GM12878 (cell line): ENCODE measurements around the gene MGMT. TPM values are rescaled to one million over a fixed set of nuclear protein-coding genes. Genes with fewer than 3 reads are reported as not detected.
A peak's percentile ranks its signal among the peaks of the same experiment; 100 is the strongest.

Experiments used
- ATF3 ChIP-seq: IDR thresholded peaks from 2 replicates; pipeline ENCODE4 v1.6.1; 2011; ENCODE audit warnings: low read depth, mild to moderate bottlenecking, low read length, moderate library complexity, borderline replicate concordance; ENCODE audit errors: extremely low read depth
- CBFB ChIP-seq: IDR thresholded peaks from 2 replicates; pipeline ENCODE4 v1.6.1; 2016; ENCODE audit warnings: antibody characterized with exemption, low read depth
- CREB1 ChIP-seq: IDR thresholded peaks from 2 replicates; pipeline ENCODE4 v1.6.1; 2012; ENCODE audit warnings: low read depth, mild to moderate bottlenecking, inconsistent platforms
- CREM ChIP-seq: IDR thresholded peaks from 2 replicates; pipeline ENCODE4 v1.6.1; 2014; ENCODE audit warnings: antibody characterized with exemption, low read depth
- E2F8 ChIP-seq: fragments of 450-650 bp; IDR thresholded peaks from 2 replicates; pipeline ENCODE4 v1.6.1; 2018; ENCODE audit warnings: mild to moderate bottlenecking, low read depth, moderate library complexity; ENCODE audit not compliant: partially characterized antibody
- E4F1 ChIP-seq: fragments of 450-650 bp; IDR thresholded peaks from 2 replicates; pipeline ENCODE4 v1.6.1; 2018; ENCODE audit warnings: borderline replicate concordance, mild to moderate bottlenecking; ENCODE audit not compliant: partially characterized antibody
- EP300 ChIP-seq, 2 experiments: fragments of 150-350 bp in 1 of 2; IDR thresholded peaks; 2 replicates each; pipeline ENCODE4 v1.6.1; 2011 to 2012; ENCODE audit warnings: low read depth in 2 of 2, low read length in 2 of 2, borderline replicate concordance in 1 of 2, improper control_type of control experiment in 1 of 2, inconsistent platforms in 1 of 2; ENCODE audit not compliant: control insufficient read depth in 1 of 2
- IKZF1 ChIP-seq: fragments of 450-650 bp; conservative IDR thresholded peaks from 2 replicates; pipeline ENCODE4 v1.6.1; 2017; ENCODE audit warnings: antibody characterized with exemption, mild to moderate bottlenecking
- IRF4 ChIP-seq: IDR thresholded peaks from 2 replicates; pipeline ENCODE4 v1.6.1; 2011; ENCODE audit warnings: low read depth, low read length
- MTA2 ChIP-seq: fragments of 450-650 bp; IDR thresholded peaks from 2 replicates; pipeline ENCODE4 v1.6.1; 2016; ENCODE audit warnings: low read depth, mild to moderate bottlenecking, moderate library complexity
- MTA3 ChIP-seq: IDR thresholded peaks from 2 replicates; pipeline ENCODE4 v1.6.1; 2012; ENCODE audit warnings: low read length, inconsistent platforms, borderline replicate concordance
- MXI1 ChIP-seq: fragments of 150-350 bp; IDR thresholded peaks from 2 replicates; pipeline ENCODE4 v1.6.1; 2011; ENCODE audit warnings: low read depth, mild to moderate bottlenecking, inconsistent platforms, low read length, improper control_type of control experiment
- NBN ChIP-seq: fragments of 450-650 bp; IDR thresholded peaks from 2 replicates; pipeline ENCODE4 v1.6.1; 2016
- NFYB ChIP-seq: IDR thresholded peaks from 2 replicates; pipeline ENCODE4 v1.6.1; 2011; ENCODE audit warnings: low read depth, mild to moderate bottlenecking, low read length, improper control_type of control experiment, moderate library complexity; ENCODE audit not compliant: insufficient read depth
- NR2F1 ChIP-seq: fragments of 450-650 bp; conservative IDR thresholded peaks from 2 replicates; pipeline ENCODE4 v1.6.1; 2017; ENCODE audit warnings: mild to moderate bottlenecking
- PAX5 ChIP-seq: IDR thresholded peaks from 2 replicates; pipeline ENCODE4 v1.6.1; 2011; ENCODE audit warnings: low read depth, low read length, borderline replicate concordance
- POLR2A ChIP-seq: IDR thresholded peaks from 2 replicates; pipeline ENCODE4 v1.6.1; 2011; ENCODE audit warnings: low read depth, mild to moderate bottlenecking, low read length
- POU2F2 ChIP-seq: IDR thresholded peaks from 3 replicates; pipeline ENCODE4 v1.6.1; 2011; ENCODE audit warnings: low read depth, mild to moderate bottlenecking, low read length, borderline replicate concordance
- SP1 ChIP-seq: IDR thresholded peaks from one replicate; pipeline ENCODE4 v1.6.1; 2011; ENCODE audit warnings: low read depth, low read length
- TCF3 ChIP-seq: IDR thresholded peaks from 2 replicates; pipeline ENCODE4 v1.6.1; 2012; ENCODE audit warnings: low read depth, mild to moderate bottlenecking, low read length, borderline replicate concordance; ENCODE audit not compliant: insufficient read depth
- YY1 ChIP-seq: IDR thresholded peaks from 2 replicates; pipeline ENCODE4 v1.6.1; 2011; ENCODE audit warnings: low read depth, mild to moderate bottlenecking, low read length
- ZNF687 ChIP-seq: fragments of 450-650 bp; IDR thresholded peaks from 2 replicates; pipeline ENCODE4 v1.6.1; 2017; ENCODE audit warnings: mild to moderate bottlenecking, moderate library complexity
- polyA plus RNA-seq, 11 experiments: library from polyadenylated mRNA; depleted of rRNA in 4 of 11; unstranded in 6 of 11; stranded (reverse) in 5 of 11; fragments of >200 nt; fragmentation: Nextera tagmentation in 4 of 11; fragmentation: Illumina TruSeq in 1 of 11; extraction: Ambion mirVana in 4 of 11; extraction: Trizol in 1 of 11; gene quantifications; 1 replicate in 1 of 11; 2 replicates in 10 of 11; pipeline versions ENCODE4 v1.2.1 to v1.2.3, GENCODE V29; 2011 to 2016; ENCODE audit warnings: inconsistent platforms in 2 of 11, missing spikeins in 2 of 11, low read depth in 1 of 11
- total RNA-seq, 4 experiments: library from RNA; depleted of rRNA in 3 of 4; stranded (reverse); fragments of >200 nt in 3 of 4; fragmentation: Illumina TruSeq in 1 of 4; extraction: Trizol in 1 of 4; gene quantifications; 2 replicates each; pipeline versions ENCODE4 v1.2.1 to v1.2.3, GENCODE V29; 2013 to 2021

MGMT gene
- total and polyA plus RNA-seq, 10 of the 15 experiments (the other 5 are each of a cell fraction or from before 2014, with no cell fraction given) = 0.16 to 24.2 (median 13.3) TPM

- peak; percentile 43; the same call in 1 of the 2 replicates for TF ChIP-seq MXI1
- no peak for TF ChIP-seq E4F1
- TF ChIP-seq CBFB = no peak
- TF ChIP-seq TCF3 = no peak
- no peak for TF ChIP-seq ATF3
- TF ChIP-seq IKZF1 = peak; percentile 60; the same call in 1 of the 2 replicates
- peak; percentile 78 for TF ChIP-seq MTA2
- no peak for TF ChIP-seq NBN
- TF ChIP-seq SP1 = no peak
- peak; percentile 67 for TF ChIP-seq CREM
- TF ChIP-seq NR2F1 = 0 out of 2 replicates have a peak, but pooled peaks have one; percentile 28
- TF ChIP-seq MTA3 = no peak
- no peak for TF ChIP-seq E2F8
- TF ChIP-seq EP300 (IDR thresholded peaks at IDR 0.05; ENCODE audit: borderline replicate concordance in 1 of 2, control insufficient read depth in 1 of 2, low read depth in 2 of 2, low read length in 2 of 2) = peak; percentile 70 to 81; a peak in 3 of 4 replicates
- no peak for TF ChIP-seq POLR2A
- peak; percentile 73 for TF ChIP-seq ZNF687
- no peak for TF ChIP-seq YY1
- no peak for TF ChIP-seq NFYB
- TF ChIP-seq CREB1 = peak; percentile 52; the same call in 1 of the 2 replicates
- peak; percentile 50; the same call in 1 of the 2 replicates for TF ChIP-seq PAX5
- peak; percentile 87; the same call in 1 of the 3 replicates for TF ChIP-seq POU2F2
- TF ChIP-seq IRF4 = 0 out of 2 replicates have a peak, but pooled peaks have one; percentile 35
Observed at GRCh38 chr10:129605986-129606518, 139.0 kb downstream of the MGMT start (continued).
